Measurements from ENCODE around the gene SYNGR4.

DNA sequence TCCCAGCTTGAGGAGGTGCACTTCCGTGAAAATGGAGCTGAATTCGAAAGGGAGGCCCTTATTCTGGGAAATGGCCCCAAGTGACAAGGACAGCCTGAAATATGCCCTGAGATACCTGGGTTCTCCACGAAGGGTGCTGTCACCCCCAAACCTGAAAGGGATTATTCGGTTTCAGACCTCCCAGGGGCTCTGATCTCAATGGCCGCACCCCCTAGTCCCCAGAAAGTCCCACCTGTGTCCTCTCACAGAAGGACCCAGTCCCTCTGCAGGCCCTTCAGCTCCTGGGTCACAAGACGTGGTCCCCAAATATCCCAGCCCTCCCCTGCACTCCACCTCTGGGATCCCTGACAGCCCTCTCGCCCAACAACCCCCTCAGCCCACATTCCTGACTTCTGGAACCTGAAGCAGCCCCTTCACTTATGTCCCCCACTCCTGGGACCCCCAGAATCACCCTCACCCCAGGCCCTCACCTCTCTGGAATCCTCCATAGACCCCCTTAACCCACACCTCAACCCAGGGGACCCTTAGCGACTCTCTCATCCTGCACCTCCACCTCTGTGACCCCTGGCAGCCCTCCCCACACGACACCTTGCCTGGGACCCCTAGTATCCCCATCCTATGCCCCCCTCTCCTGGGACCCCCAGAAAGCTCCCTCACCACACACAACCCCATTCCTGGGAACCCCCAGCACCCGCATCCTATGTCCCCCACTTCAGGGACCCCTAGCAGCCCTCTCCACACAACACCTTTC is 606 bp downstream of the SYNGR4 start:
- TF ChIP-seq, protein P1, sequence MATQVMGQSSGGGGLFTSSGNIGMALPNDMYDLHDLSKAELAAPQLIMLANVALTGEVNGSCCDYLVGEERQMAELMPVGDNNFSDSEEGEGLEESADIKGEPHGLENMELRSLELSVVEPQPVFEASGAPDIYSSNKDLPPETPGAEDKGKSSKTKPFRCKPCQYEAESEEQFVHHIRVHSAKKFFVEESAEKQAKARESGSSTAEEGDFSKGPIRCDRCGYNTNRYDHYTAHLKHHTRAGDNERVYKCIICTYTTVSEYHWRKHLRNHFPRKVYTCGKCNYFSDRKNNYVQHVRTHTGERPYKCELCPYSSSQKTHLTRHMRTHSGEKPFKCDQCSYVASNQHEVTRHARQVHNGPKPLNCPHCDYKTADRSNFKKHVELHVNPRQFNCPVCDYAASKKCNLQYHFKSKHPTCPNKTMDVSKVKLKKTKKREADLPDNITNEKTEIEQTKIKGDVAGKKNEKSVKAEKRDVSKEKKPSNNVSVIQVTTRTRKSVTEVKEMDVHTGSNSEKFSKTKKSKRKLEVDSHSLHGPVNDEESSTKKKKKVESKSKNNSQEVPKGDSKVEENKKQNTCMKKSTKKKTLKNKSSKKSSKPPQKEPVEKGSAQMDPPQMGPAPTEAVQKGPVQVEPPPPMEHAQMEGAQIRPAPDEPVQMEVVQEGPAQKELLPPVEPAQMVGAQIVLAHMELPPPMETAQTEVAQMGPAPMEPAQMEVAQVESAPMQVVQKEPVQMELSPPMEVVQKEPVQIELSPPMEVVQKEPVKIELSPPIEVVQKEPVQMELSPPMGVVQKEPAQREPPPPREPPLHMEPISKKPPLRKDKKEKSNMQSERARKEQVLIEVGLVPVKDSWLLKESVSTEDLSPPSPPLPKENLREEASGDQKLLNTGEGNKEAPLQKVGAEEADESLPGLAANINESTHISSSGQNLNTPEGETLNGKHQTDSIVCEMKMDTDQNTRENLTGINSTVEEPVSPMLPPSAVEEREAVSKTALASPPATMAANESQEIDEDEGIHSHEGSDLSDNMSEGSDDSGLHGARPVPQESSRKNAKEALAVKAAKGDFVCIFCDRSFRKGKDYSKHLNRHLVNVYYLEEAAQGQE (IDR thresholded peaks at IDR 0.05; ENCODE audit: low read depth), result no peak
- TF ChIP-seq POLR2AphosphoS5 (IDR thresholded peaks at IDR 0.05; ENCODE audit: low read depth, low read length), result no peak
- TF ChIP-seq, protein P2, sequence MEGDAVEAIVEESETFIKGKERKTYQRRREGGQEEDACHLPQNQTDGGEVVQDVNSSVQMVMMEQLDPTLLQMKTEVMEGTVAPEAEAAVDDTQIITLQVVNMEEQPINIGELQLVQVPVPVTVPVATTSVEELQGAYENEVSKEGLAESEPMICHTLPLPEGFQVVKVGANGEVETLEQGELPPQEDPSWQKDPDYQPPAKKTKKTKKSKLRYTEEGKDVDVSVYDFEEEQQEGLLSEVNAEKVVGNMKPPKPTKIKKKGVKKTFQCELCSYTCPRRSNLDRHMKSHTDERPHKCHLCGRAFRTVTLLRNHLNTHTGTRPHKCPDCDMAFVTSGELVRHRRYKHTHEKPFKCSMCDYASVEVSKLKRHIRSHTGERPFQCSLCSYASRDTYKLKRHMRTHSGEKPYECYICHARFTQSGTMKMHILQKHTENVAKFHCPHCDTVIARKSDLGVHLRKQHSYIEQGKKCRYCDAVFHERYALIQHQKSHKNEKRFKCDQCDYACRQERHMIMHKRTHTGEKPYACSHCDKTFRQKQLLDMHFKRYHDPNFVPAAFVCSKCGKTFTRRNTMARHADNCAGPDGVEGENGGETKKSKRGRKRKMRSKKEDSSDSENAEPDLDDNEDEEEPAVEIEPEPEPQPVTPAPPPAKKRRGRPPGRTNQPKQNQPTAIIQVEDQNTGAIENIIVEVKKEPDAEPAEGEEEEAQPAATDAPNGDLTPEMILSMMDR (IDR thresholded peaks at IDR 0.05 in 2 of 3, conservative IDR thresholded peaks at IDR 0.05 in 1 of 3; ENCODE audit: borderline replicate concordance in 1 of 3, insufficient read depth in 1 of 3, low read depth in 2 of 3, low read length in 2 of 3), result no peak
- no peak for TF ChIP-seq YY1 (IDR thresholded peaks at IDR 0.05; ENCODE audit: extremely low read depth, insufficient replicate concordance, low read depth, low read length)
- no peak for TF ChIP-seq EZH2 (IDR thresholded peaks at IDR 0.05)
- no peak for TF ChIP-seq SIN3A (IDR thresholded peaks at IDR 0.05; ENCODE audit: low read depth)
- TF ChIP-seq RAD21 (IDR thresholded peaks at IDR 0.05; ENCODE audit: low read depth), result no peak
- TF ChIP-seq, protein P3, sequence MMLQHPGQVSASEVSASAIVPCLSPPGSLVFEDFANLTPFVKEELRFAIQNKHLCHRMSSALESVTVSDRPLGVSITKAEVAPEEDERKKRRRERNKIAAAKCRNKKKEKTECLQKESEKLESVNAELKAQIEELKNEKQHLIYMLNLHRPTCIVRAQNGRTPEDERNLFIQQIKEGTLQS (IDR thresholded peaks at IDR 0.05), result no peak
